Measurements from ENCODE around the gene NCAM1.

DNA sequence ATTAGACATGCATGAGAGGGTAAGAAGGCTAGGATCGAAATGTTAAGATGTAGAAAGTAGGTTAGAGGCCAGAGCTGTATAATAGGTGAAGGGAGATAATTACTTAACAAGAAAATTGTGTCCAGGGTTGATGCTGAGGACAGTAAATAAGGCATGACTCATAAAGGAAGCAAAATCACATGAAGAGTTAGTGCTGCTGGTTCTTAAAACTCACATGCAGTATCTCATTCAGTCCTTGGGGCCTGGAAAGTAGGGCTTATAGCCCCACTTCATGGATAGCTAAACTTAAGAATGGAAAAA, 130.2 kb downstream of the NCAM1 start:
- TF ChIP-seq, protein P1, sequence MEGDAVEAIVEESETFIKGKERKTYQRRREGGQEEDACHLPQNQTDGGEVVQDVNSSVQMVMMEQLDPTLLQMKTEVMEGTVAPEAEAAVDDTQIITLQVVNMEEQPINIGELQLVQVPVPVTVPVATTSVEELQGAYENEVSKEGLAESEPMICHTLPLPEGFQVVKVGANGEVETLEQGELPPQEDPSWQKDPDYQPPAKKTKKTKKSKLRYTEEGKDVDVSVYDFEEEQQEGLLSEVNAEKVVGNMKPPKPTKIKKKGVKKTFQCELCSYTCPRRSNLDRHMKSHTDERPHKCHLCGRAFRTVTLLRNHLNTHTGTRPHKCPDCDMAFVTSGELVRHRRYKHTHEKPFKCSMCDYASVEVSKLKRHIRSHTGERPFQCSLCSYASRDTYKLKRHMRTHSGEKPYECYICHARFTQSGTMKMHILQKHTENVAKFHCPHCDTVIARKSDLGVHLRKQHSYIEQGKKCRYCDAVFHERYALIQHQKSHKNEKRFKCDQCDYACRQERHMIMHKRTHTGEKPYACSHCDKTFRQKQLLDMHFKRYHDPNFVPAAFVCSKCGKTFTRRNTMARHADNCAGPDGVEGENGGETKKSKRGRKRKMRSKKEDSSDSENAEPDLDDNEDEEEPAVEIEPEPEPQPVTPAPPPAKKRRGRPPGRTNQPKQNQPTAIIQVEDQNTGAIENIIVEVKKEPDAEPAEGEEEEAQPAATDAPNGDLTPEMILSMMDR (IDR thresholded peaks at IDR 0.05): no peak
- TF ChIP-seq POLR2A (IDR thresholded peaks at IDR 0.05): no peak

Data from right lobe of liver (tissue), 4 donors.